SK-N-SH treated with all-trans-retinoic acid at 6 μM for 48 hours (cell line): ENCODE results near the gene SUGCT.
A peak's percentile ranks its signal among the peaks of the same experiment; 100 is the strongest.

Experiments
- ATAC-seq: fragments of 200-7000 bp; cut with Tn5 transposase; 3 replicates; pipeline ENCODE4 v1.9.1; 2020; ENCODE audit warnings: mild to moderate bottlenecking, moderate library complexity
- ARNTL ChIP-seq: fragments of 450-650 bp; formaldehyde crosslinking; IDR thresholded peaks from 2 replicates; pipeline ENCODE4 v1.5.0; 2020; ENCODE audit warnings: low read depth, mild to moderate bottlenecking, moderate library complexity, borderline replicate concordance
- BACH2 ChIP-seq: fragments of 250-450 bp; sonication (Bioruptor Pico); IDR thresholded peaks from 2 replicates; pipeline ENCODE4 v1.9.0; 2021; ENCODE audit warnings: mild to moderate bottlenecking, borderline replicate concordance
- CSDC2 ChIP-seq: fragments of 250-450 bp; sonication (Bioruptor Pico); IDR thresholded peaks from 2 replicates; pipeline ENCODE4 v1.5.0; 2020; ENCODE audit warnings: mild to moderate bottlenecking, moderate library complexity
- ESRRG ChIP-seq: fragments of 250-450 bp; sonication (Bioruptor Pico); IDR thresholded peaks from 2 replicates; pipeline ENCODE4 v1.6.1; 2021; ENCODE audit warnings: mild to moderate bottlenecking
- GLIS3 ChIP-seq: fragments of 250-450 bp; sonication (Bioruptor Pico); IDR thresholded peaks from 2 replicates; pipeline ENCODE4 v1.5.0; 2020; ENCODE audit warnings: mild to moderate bottlenecking, moderate library complexity
- ISL1 ChIP-seq: fragments of 250-450 bp; sonication (Bioruptor Pico); IDR thresholded peaks from 2 replicates; pipeline ENCODE4 v2.1.2; 2022; ENCODE audit warnings: mild to moderate bottlenecking, moderate library complexity
- OSR1 ChIP-seq: fragments of 250-450 bp; sonication (Bioruptor Pico); IDR thresholded peaks from 2 replicates; pipeline ENCODE4 v1.8.0; 2022; ENCODE audit warnings: moderate library complexity, mild to moderate bottlenecking, inconsistent platforms
- PPARA ChIP-seq: fragments of 250-450 bp; sonication (Bioruptor Pico); IDR thresholded peaks from 2 replicates; pipeline ENCODE4 v1.5.0; 2020; ENCODE audit warnings: mild to moderate bottlenecking, borderline replicate concordance
- RARB ChIP-seq: fragments of 250-450 bp; sonication (Bioruptor Pico); IDR thresholded peaks from 2 replicates; pipeline ENCODE4 v1.8.0; 2021; ENCODE audit warnings: mild to moderate bottlenecking, moderate library complexity
- SNAI2 ChIP-seq: fragments of 250-450 bp; sonication (Bioruptor Pico); IDR thresholded peaks from 2 replicates; pipeline ENCODE4 v1.5.0; 2020; ENCODE audit warnings: mild to moderate bottlenecking, moderate library complexity
- TCF4 ChIP-seq: fragments of 250-450 bp; sonication (Bioruptor Pico); IDR thresholded peaks from 2 replicates; pipeline ENCODE4 v1.8.0; 2021; ENCODE audit warnings: mild to moderate bottlenecking, moderate library complexity, borderline replicate concordance
- ZC3H10 ChIP-seq: fragments of 250-450 bp; sonication (Bioruptor Pico); IDR thresholded peaks from 2 replicates; pipeline ENCODE4 v1.5.1; 2021; ENCODE audit warnings: mild to moderate bottlenecking, moderate library complexity
- ZFP3 ChIP-seq: fragments of 250-450 bp; sonication (Bioruptor Pico); IDR thresholded peaks from 2 replicates; pipeline ENCODE4 v1.5.0; 2020; ENCODE audit warnings: mild to moderate bottlenecking, moderate library complexity
- ZNF565 ChIP-seq: fragments of 450-650 bp; formaldehyde crosslinking; conservative IDR thresholded peaks from 2 replicates; pipeline ENCODE4 v1.5.0; 2020; ENCODE audit warnings: low read depth, mild to moderate bottlenecking, moderate library complexity
- ZNF70 ChIP-seq: fragments of 450-650 bp; formaldehyde crosslinking; IDR thresholded peaks from 2 replicates; pipeline ENCODE4 v1.5.0; 2020; ENCODE audit warnings: mild to moderate bottlenecking, moderate library complexity
- ZNF8 ChIP-seq: fragments of 450-650 bp; formaldehyde crosslinking; IDR thresholded peaks from 2 replicates; pipeline ENCODE4 v1.5.0; 2020; ENCODE audit warnings: mild to moderate bottlenecking, moderate library complexity
- TF ChIP-seq, protein P1 (sequence below): fragments of 250-450 bp; sonication (Bioruptor Pico); IDR thresholded peaks from 2 replicates; pipeline ENCODE4 v1.8.0; 2021; ENCODE audit warnings: low read depth, mild to moderate bottlenecking, moderate library complexity, borderline replicate concordance
- TF ChIP-seq, protein P2 (sequence below): fragments of 250-450 bp; sonication (Bioruptor Pico); IDR thresholded peaks from 2 replicates; pipeline ENCODE4 v1.5.1; 2021; ENCODE audit warnings: mild to moderate bottlenecking, moderate library complexity
- TF ChIP-seq, protein P3 (sequence below): fragments of 250-450 bp; sonication (Bioruptor Pico); IDR thresholded peaks from 2 replicates; pipeline ENCODE4 v1.5.0; 2020; ENCODE audit warnings: mild to moderate bottlenecking, moderate library complexity
- TF ChIP-seq, protein P4 (sequence below): fragments of 250-450 bp; sonication (Bioruptor Pico); IDR thresholded peaks from 2 replicates; pipeline ENCODE4 v1.5.1; 2020; ENCODE audit warnings: low read depth, mild to moderate bottlenecking, moderate library complexity
- TF ChIP-seq, protein P5 (sequence below): fragments of 250-450 bp; sonication (Bioruptor Pico); IDR thresholded peaks from 2 replicates; pipeline ENCODE4 v1.8.0; 2020; ENCODE audit warnings: mild to moderate bottlenecking, moderate library complexity, borderline replicate concordance

The SUGCT gene

DNA sequence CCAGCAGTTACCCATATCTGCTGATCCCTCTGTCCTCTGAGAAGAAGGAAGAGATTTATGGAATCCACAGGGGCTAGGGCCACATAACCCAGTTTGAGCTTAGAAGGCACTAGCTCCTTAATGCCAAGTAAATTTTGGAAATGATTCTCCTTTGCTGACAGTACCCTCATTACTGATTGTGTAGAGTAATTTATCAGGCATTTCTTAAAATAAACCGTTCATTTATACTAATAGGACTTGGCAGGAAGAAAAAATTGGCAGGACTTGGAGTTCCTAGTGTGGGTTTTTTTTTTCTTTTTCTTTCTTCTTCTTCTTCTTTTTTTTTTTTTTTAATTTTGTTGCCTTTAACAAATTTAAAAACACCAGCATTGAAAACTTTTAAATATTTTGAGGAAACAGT is 645.7 kb downstream of the SUGCT start:
- TF ChIP-seq GLIS3 (no peak), ZC3H10 (CRISPR knock-in tag) (no peak), TCF4 (no peak), ISL1 (peak; percentile 49; the same call in 1 of the 2 replicates)
- TF ChIP-seq, protein P1, sequence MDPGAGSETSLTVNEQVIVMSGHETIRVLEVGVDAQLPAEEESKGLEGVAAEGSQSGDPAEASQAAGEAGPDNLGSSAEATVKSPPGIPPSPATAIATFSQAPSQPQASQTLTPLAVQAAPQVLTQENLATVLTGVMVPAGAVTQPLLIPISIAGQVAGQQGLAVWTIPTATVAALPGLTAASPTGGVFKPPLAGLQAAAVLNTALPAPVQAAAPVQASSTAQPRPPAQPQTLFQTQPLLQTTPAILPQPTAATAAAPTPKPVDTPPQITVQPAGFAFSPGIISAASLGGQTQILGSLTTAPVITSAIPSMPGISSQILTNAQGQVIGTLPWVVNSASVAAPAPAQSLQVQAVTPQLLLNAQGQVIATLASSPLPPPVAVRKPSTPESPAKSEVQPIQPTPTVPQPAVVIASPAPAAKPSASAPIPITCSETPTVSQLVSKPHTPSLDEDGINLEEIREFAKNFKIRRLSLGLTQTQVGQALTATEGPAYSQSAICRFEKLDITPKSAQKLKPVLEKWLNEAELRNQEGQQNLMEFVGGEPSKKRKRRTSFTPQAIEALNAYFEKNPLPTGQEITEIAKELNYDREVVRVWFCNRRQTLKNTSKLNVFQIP = no peak
- TF ChIP-seq, protein P2, sequence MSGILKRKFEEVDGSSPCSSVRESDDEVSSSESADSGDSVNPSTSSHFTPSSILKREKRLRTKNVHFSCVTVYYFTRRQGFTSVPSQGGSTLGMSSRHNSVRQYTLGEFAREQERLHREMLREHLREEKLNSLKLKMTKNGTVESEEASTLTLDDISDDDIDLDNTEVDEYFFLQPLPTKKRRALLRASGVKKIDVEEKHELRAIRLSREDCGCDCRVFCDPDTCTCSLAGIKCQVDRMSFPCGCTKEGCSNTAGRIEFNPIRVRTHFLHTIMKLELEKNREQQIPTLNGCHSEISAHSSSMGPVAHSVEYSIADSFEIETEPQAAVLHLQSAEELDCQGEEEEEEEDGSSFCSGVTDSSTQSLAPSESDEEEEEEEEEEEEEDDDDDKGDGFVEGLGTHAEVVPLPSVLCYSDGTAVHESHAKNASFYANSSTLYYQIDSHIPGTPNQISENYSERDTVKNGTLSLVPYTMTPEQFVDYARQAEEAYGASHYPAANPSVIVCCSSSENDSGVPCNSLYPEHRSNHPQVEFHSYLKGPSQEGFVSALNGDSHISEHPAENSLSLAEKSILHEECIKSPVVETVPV (CRISPR knock-in tag) = no peak
- TF ChIP-seq, protein P3, sequence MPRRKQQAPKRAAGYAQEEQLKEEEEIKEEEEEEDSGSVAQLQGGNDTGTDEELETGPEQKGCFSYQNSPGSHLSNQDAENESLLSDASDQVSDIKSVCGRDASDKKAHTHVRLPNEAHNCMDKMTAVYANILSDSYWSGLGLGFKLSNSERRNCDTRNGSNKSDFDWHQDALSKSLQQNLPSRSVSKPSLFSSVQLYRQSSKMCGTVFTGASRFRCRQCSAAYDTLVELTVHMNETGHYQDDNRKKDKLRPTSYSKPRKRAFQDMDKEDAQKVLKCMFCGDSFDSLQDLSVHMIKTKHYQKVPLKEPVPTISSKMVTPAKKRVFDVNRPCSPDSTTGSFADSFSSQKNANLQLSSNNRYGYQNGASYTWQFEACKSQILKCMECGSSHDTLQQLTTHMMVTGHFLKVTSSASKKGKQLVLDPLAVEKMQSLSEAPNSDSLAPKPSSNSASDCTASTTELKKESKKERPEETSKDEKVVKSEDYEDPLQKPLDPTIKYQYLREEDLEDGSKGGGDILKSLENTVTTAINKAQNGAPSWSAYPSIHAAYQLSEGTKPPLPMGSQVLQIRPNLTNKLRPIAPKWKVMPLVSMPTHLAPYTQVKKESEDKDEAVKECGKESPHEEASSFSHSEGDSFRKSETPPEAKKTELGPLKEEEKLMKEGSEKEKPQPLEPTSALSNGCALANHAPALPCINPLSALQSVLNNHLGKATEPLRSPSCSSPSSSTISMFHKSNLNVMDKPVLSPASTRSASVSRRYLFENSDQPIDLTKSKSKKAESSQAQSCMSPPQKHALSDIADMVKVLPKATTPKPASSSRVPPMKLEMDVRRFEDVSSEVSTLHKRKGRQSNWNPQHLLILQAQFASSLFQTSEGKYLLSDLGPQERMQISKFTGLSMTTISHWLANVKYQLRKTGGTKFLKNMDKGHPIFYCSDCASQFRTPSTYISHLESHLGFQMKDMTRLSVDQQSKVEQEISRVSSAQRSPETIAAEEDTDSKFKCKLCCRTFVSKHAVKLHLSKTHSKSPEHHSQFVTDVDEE (CRISPR knock-in tag) = no peak
- ATAC-seq = peak; percentile 79

DNA sequence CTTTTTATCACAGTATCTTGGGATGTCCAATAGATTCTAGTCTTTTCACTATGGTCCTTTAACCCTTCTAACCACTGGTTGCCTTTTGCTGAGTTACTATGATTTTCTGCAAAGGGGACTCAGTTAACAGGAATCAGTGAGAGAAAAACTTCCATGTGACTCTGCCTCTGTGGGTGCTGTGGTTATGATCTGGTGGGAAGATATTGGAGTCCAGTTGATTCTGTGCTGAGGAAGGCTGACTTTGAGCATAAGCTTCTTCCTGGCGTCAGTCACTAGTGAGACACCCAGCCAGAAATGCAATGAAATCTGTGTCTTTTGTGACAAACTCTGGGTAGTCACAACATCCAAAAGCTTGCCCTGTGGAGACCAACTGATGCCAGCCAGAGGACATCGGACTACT is 648.0 kb downstream of the SUGCT start:
- no peak for ATAC-seq

More for the DNA sequence above, 648.0 kb downstream of the SUGCT start:
- TF ChIP-seq, protein P4, sequence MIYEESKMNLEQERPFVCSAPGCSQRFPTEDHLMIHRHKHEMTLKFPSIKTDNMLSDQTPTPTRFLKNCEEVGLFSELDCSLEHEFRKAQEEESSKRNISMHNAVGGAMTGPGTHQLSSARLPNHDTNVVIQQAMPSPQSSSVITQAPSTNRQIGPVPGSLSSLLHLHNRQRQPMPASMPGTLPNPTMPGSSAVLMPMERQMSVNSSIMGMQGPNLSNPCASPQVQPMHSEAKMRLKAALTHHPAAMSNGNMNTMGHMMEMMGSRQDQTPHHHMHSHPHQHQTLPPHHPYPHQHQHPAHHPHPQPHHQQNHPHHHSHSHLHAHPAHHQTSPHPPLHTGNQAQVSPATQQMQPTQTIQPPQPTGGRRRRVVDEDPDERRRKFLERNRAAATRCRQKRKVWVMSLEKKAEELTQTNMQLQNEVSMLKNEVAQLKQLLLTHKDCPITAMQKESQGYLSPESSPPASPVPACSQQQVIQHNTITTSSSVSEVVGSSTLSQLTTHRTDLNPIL (CRISPR knock-in tag) = no peak
- TF ChIP-seq ARNTL (CRISPR knock-in tag) (no peak), OSR1 (CRISPR knock-in tag) (no peak), CSDC2 (CRISPR knock-in tag) (no peak), ZFP3 (CRISPR knock-in tag) (no peak), BACH2 (CRISPR knock-in tag) (no peak), PPARA (CRISPR knock-in tag) (no peak), RARB (CRISPR knock-in tag) (no peak), ISL1 (no peak), ZNF565 (CRISPR knock-in tag) (no peak), ZNF70 (CRISPR knock-in tag) (no peak), ZNF8 (no peak), TCF4 (no peak), ESRRG (no peak), SNAI2 (CRISPR knock-in tag) (no peak)
- TF ChIP-seq, protein P5, sequence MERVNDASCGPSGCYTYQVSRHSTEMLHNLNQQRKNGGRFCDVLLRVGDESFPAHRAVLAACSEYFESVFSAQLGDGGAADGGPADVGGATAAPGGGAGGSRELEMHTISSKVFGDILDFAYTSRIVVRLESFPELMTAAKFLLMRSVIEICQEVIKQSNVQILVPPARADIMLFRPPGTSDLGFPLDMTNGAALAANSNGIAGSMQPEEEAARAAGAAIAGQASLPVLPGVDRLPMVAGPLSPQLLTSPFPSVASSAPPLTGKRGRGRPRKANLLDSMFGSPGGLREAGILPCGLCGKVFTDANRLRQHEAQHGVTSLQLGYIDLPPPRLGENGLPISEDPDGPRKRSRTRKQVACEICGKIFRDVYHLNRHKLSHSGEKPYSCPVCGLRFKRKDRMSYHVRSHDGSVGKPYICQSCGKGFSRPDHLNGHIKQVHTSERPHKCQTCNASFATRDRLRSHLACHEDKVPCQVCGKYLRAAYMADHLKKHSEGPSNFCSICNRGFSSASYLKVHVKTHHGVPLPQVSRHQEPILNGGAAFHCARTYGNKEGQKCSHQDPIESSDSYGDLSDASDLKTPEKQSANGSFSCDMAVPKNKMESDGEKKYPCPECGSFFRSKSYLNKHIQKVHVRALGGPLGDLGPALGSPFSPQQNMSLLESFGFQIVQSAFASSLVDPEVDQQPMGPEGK (CRISPR knock-in tag) = no peak
- TF ChIP-seq, protein P2 (CRISPR knock-in tag) = no peak
- TF ChIP-seq, protein P3 (CRISPR knock-in tag) = no peak
